ENCODE results near the gene DISC1. TPM values are rescaled to one million over a fixed set of nuclear protein-coding genes. Genes with fewer than 3 reads are reported as not detected.
"Not testable (repeated sequence)": the region's sequence is repeated elsewhere in the genome, so short reads cannot be mapped to it uniquely, and the experiment has no call there.

DISC1 gene
- total RNA-seq, 1 donor from 2014 or later, result 24.3 TPM

DNA sequence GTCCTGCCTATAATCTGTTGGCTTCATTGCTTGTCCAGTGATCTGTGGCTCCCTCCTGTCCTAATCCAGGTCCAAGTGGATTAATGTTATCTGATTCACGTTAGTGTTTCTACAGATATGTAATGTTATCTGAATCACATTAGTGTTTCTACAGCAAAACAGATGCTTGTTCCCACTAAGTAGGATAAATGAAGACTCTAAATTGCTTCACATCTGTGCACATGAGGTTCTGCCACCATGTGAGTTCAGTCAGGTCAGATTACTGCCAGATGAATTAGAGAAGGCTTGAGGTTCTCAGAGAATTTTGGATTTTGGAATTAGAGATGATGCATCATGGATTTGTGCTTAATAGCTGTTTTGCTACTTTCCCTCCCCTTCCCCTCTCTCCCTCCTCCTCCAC is 13.2 kb downstream of the DISC1 start:
- DNase-seq, result peak; percentile 20

DNA sequence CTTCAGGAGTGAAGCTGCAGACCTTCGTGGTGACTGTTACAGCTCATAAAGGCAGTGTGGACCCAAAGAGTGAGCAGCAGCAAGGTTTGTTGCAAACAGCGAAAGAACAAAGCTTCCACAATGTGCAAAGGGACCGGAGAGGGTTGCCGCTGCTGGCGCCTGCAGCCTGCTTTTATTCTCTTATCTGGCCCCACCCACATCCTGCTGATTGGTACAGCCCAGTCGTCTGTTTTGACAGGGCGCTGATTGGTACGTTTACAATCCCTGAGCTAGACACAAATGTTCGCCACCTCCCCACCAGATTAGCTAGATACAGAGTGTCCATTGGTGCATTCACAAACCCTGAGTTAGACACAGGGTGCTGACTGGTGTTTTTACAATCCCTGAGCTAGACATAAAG is 14.9 kb downstream of the DISC1 start:
- DNase-seq, result not testable (repeated sequence)

- DNase-seq, result not testable (repeated sequence)
Measured at GRCh38 chr1:231642061-231642460, 15.5 kb downstream of the DISC1 start.

DNA sequence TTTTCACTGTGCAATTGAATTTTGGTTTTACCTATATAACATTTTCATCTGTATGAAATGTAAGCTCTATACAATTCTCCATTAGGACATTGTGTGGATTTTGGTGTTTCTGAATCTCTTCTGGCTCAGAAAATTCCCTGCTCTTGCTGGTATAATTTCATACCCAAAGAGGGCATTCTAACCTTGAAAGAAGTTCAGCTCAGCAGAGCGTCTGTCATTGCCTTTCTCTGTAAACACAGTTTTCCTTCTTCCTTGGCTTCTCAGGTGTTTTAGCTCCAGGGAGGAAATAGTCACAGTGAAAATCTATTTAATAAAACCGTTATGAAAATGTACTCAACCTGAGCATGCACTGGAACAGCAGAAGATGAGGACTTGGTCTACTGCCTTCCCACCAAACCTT is 16.0 kb downstream of the DISC1 start:
- DNase-seq, result no peak

- DNase-seq, result peak; percentile 24
Measured at GRCh38 chr1:231643071-231643934, 16.7 kb downstream of the DISC1 start.

DNA sequence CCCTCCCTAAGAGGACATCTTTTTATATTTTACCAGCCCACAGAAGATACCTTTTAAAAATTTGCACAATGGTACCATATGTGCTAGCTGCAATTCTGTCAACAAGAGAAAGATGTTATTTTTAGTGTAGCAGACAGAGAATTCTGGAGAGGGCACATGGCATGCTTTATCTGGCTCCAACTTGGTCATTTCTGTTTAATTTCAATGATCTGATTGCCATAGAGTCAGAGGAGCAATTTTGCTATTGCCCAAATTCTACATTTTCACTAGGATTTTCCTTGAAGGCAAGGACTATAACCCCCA is 17.3 kb downstream of the DISC1 start:
- DNase-seq, result no peak

DNA sequence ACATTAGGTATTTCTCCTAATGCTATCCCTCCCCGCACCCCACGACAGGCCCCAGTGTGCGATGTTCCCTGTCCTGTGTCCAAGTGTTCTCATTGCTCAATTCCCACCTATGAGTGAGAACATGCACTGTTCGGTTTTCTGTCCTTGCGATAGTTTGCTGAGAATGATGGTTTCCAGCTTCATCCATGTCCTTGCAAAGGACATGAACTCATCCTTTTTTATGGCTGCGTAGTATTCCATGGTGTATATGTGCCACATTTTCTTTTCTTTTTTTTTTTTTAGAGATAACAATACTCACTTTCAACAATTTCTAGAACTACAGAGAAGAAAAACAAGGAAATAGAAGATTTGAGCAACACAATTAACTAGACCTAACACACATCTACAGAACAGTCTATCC is 19.0 kb downstream of the DISC1 start:
- DNase-seq, result not testable (repeated sequence)

GRCh38 chr1:231646165-231646564 is 19.6 kb downstream of the DISC1 start:
- not testable (repeated sequence) for DNase-seq

DNA sequence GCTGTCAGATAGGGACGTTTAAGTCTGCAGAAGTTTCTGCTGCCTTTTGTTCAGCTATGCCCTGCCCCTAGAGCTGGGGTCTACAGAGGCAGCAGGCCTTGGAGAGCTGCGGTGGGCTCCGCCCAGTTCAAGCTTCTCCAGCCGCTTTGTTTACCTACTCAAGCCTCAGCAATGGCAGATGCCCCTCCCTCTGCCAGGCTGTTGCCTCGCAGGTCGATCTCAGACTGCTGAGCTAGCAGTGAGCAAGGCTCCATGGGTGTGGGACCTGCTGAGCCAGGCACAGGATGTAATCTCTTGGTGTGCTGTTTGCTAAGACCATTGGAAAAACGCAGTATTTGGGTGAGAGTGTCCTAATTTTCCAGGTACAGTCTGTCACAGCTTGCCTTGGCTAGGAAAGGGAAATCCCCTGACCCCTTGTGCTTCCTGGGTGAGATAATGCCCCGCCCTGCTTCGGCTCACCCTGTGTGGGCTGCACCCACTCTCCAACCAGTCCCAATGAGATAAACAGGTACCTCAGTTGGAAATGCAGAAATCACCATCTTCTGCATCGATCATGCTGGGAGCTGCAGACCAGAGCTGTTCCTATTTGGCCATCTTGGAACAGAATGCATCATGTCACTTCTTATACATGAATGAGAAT is 25.2 kb downstream of the DISC1 start:
- not testable (repeated sequence) for DNase-seq

GRCh38 chr1:231653632-231654031 is 27.0 kb downstream of the DISC1 start:
- DNase-seq, result no peak

GRCh38 chr1:231656741-231657140 is 30.2 kb downstream of the DISC1 start:
- DNase-seq, result no peak

DNA sequence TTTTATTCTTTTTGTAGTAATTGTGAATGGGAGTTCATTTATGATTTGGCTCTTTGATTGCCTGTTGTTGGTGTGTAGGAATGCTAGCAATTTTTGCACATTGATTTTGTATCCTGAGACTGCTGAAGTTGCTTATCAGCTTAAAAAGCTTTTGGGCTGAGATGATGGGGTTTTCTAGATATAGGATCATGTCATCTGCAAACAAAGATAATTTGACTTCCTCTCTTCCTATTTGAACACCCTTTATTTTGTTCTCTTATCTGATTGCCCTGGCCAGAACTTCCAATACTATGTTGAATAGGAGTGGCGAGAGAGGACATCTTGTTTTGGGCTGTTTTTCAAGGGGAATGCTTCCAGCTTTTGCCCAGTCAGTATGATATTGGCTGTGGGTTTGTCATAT is 31.6 kb downstream of the DISC1 start:
- DNase-seq, result not testable (repeated sequence)

DNA sequence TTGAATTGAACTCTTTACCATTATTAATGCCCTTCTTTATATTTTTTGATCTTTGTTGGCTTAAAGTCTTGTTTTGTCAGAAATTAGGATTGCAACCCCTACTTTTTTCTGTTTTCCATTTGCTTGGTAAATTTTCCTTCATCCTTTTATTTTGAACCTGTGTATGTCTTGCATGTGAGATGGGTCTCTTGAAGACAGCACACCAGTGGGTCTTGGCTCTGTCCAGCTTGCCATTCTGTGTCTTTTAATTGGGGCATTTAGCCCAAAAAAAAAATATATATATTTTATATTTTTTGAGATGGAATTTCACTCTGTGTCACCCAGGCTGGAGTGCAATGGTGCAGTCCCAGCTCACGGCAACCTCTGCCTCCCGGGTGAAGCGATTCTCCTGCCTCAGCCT is 33.6 kb downstream of the DISC1 start:
- no peak for DNase-seq

- DNase-seq, result no peak
Measured at GRCh38 chr1:231663211-231663792, 36.7 kb downstream of the DISC1 start.

- DNase-seq, result no peak
Measured at GRCh38 chr1:231665101-231665500, 38.5 kb downstream of the DISC1 start.

- no peak for DNase-seq
Measured at GRCh38 chr1:231665726-231666125, 39.1 kb downstream of the DISC1 start.

DNA sequence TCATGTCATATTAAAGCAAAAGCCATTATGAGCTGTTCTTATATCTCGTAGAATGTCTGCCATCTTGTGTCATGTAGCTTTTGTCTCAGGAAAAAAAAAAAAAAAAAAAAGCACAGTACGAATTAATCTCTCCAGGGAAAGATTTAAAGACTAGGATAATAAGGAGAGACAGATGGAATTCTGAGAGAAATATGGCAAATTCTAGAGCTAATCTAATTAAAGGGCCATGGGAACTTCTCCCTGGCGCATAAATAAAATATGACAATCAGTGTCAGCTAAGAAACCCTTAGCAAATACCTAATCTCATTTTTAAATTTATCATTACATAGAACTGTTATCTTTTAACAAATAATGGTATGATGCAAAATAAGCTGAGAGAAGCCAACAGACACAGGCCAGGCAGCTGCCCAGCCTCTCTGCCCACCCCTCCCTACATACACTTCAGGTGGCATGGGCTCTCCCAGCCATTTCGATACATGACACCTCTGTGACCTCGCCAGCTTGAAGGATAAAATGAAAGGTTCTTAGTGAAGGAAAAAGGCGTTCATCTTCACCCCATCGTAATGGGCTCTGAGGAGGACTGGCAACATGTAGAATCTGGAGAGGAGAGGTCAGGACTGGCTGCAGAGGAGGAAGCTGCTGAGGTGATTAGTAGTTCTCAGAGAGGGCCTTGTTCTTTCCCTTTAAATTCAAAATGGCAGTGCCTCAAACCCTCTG is 39.8 kb downstream of the DISC1 start:
- no peak for DNase-seq

DNA sequence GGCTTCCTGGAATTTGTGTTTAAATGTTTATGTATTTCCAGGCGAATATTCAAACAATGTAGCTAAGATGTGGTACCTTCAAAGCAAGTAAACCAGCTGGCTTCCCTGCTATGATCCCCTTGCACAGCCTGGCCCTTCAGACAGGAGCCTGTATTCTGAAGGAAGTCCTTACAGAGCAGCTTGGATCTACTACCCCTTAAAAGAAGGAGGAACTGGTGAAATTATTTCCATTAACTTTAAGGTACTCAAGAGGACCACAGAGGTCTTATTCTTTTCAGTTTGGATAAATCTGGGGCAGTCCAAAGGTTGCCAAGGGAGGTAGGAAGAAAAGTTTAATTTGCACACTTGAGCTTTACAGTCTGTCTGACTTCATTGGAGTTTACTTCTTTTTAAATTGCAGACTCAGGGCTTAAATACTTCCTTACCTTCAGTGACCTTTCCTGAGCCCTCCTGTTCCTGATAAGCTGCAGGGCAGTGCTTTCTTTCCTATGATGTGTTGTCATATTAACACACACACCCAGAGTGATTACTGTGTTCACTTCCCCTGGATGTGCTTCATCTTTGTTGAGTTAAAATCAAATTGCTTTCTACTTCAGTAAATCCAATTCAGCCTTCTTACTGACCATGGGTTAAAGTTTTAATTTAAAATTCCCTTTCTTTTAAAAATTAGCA is 40.5 kb downstream of the DISC1 start:
- DNase-seq, result peak; percentile 19

- DNase-seq, result no peak
Measured at GRCh38 chr1:231667896-231668506, 41.4 kb downstream of the DISC1 start.

- no peak for DNase-seq
Measured at GRCh38 chr1:231668826-231669225, 42.2 kb downstream of the DISC1 start.

DNA sequence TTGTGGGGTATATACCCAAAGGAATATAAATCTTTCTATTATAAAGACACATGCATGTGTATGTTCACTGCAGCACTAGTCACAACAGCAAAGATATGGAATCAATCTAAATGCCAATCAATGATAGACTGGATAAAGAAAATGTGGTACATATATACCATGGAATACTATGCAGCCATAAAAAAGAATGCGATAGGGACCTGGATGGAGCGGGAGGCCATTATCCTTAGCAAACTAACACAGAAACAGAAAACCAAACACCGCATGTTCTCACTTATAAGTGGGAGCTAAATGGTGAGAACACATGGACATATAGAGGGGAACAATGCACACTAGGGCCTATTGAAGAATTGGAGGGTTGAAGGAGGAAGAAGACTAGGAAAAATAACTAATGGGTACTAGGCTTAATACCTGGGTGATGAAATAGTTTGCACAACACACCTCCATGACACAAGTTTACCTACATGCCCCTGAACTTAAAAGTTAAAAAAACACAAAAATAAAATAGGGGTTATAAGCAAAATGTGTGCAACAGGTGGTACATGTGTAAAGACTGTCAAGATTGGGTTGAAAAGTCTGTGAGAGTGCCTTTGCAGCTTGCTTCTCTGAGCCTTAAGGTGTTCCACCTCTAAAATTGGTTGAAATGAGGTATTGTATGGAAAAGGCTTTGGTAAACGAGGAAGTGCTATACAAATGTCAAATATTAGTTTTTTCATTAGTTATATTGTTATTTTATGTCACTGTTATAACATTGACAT is 43.5 kb downstream of the DISC1 start:
- not testable (repeated sequence) for DNase-seq

Measured in tongue (tissue), 2 donors.